Measurements from ENCODE around the gene TEX11.
"Not testable (repeated sequence)": the region's sequence is repeated elsewhere in the genome, so short reads cannot be mapped to it uniquely, and the experiment has no call there.

Gene TEX11

GRCh38 chrX:70908541-70908940 is at the start of gene TEX11:
Gene TEX11, minus strand, starts transcription at chrX:70908711. Its CDS starts 922 bp downstream, at chrX:70907789.
- DNase-seq, result no peak

DNA sequence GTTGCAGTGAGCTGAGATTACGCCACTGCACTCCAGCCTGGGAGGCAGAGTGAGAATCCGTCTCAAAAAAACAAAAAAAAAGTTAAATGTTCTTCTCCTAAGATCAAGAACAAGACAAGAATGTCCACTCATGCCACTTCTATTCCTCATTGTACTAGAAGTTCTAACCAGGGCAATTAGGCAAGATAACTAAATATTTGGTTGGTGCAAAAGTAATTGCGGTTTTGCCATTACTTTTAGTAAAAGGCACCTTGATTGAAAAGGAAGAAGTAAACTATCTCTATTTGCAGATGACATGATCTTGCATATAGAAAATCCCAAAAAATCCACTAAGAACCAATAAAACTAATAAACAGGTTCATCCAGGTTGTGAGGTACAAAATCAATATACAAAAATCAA is 46.4 kb upstream of the TEX11 start:
- DNase-seq, result no peak

- no peak for DNase-seq
These were observed 15.9 kb upstream of the TEX11 start for GRCh38 chrX:70924294-70924911.

- no peak for DNase-seq
These were observed 14.4 kb upstream of the TEX11 start for GRCh38 chrX:70922774-70923473.

DNA sequence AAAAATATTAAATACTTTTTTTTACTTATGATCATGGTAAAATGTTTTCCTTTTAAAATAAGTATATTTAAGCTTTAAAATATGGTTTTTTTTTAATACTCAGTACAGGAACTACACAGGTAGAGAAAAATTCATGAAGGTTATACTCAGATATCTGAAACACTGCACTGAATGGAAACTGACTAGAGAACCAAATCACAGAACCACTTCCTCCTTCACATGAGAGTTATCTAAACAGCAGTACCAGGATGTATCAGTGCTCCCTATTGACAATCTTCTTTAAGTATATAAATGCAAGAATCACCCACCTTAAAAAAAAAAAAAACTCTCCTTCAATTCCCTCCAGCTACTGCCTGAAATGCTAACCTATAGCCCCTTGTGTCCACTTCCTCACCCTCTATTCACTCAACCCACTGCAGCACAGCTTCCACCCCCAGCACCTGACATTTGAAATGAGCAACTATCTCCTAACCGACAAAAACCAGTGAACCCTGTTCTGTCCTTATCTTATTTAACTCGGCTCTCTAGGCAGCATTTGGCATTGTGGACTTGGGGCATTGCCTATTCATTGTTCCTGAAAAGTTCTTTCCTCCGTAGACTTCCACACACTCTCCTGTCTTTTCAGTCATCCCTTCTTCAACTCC is 13.3 kb upstream of the TEX11 start:
- DNase-seq, result no peak

DNA sequence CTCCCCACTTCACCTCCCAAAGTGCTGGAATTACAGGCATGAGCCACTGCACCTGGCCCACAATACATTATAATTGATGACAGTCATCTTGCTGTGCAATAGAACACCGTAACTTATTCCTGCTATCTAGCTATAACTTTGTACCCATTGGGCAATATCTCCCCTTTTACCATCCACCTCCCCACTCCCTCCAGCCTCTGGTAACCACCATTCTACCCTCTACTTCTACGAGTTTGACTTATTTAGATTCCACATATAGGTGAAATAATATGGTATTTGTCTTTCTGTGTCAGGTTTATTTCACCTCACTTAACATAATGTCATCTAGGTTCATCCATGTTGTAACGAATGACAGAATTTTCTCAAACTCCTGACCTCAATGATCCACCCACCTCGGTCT is 8.2 kb upstream of the TEX11 start:
- no peak for DNase-seq

- DNase-seq, result no peak
These were observed 611 bp downstream of the TEX11 start for GRCh38 chrX:70907900-70908299.

DNA sequence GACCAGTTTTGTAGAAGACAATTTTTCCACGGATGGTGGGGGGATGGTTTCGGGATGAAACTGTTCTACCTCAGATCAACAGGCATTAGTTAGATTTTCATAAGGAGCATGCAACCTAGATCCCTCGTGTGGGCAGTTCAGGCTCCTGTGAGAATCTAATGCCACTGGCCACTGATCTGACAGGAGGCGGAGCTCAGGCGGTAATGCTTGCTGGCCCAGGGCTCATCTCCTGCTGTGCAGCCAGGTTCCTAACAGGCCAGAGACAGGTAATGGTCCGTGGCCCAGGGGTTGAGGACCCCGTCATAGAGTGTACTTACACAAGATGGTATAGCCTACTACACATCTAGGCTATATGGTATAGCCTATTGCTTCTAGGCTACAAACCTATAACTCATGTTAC is 7.0 kb downstream of the TEX11 start:
- no peak for DNase-seq

DNA sequence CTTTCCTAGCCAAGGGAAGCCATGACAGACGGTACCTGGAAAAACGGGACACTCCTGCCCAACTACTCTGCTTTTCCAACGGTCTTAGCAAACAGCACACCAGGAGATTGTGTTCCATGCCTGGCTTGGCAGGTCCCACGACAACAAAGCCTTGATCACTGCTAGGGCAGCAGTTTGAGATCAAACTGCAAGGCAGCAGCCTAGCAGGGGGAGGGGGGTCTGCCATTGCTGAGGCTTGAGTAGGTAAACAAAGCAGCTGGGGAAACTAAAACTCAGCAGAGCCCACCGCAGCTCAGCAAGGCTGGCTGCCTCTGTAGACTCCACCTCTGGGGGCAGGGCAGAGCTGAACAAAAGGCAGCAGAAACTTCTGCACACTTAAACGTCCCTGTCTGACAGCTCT is 18.1 kb downstream of the TEX11 start:
- DNase-seq, result not testable (repeated sequence)

DNA sequence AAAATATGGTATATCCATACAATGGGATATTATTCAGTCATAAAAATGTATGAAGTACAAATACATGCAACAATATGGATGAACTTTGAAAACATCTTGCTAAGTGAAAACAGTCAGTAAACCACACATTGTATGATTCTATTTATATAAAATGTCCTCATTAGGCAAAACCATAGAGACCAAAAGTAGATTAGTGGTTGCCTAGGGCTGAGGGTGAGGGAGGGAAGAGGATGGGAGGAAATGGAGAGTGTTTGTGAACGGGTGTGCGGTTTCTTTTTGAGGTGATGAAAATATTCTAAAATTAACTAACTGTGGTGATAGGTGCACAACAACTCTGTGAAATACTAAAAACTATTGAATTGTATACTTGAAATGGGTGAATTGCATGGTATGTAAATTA is 29.6 kb downstream of the TEX11 start:
- DNase-seq, result peak; percentile 0

DNA sequence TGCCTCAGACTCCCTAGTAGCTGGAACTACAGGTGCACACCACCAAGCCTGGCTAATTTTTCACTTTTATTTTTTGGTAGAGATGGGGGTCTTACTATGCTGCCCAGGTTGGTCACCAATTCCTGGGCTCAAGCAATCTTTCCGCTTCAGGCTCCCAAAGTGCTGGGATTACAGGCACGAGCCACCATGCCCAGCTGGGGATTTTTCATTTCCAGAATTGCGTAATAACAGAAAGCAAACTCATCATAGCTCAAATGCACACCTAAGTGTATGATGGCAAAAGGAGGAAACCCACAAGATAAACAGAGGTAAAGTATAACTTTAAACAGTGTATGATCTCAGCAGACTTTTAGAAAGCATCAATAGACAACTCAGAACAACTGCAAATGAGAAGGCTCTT is 56.2 kb downstream of the TEX11 start:
- no peak for DNase-seq

DNA sequence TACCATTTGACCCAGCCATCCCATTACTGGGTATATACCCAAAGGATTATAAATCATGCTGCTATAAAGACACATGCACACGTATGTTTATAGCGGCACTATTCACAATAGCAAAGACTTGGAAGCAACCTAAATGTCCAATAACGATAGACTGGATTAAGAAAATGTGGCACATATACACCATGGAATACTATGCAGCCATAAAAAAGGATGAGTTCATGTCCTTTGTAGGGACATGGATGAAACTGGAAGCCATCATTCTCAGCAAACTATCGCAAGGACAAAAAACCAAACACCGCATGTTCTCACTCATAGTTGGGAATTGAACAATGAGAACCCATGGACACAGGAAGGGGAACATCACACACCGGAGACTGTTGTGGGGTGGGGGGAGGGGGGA is 64.4 kb downstream of the TEX11 start:
- DNase-seq, result not testable (repeated sequence)

- not testable (repeated sequence) for DNase-seq
These were observed 64.9 kb downstream of the TEX11 start for GRCh38 chrX:70843620-70844019.

DNA sequence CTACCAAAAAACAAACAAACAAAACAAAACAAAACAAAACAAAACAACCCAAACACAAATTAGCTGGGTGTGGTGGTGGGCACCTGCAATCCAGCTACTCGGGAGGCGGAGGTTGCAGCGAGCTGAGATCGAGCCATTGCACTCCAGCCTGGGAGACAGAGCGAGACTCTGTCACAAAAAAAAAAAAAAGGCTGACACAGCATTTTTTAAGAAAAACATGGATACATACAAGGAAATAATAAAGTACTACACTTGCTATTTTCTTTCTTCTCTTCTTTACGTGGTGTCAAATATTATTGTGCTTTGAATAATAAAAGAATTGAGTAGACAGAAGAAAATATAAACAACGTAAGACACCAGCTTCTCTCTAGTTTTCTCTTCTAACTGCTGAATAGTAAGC is 73.9 kb downstream of the TEX11 start:
- DNase-seq, result no peak

- DNase-seq, result no peak
These were observed 81.8 kb downstream of the TEX11 start for GRCh38 chrX:70826715-70827114.

- no peak for DNase-seq
These were observed 83.1 kb downstream of the TEX11 start for GRCh38 chrX:70825366-70825765.

GRCh38 chrX:70808942-70809940 is 99.3 kb downstream of the TEX11 start:
- DNase-seq, result no peak

DNA sequence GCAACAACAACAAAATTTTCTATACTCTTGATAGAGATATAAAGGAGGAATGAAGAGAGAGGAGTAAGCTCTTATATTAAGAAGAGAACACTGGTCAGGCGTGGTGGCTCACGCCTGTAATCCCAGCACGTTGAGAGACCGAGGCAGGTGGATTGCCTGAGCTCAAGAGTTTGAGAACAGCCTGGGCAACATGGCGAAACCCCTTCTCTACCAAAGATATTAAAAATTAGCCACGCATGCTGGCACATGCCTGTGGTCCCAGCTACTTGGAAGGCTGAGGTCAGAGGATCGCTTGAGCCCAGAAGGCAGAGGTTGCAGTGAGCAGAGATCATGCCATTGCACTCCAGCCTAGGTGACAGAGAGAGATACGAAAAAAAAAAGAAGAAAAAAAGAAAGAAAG is 102.4 kb downstream of the TEX11 start:
- no peak for DNase-seq

- not testable (repeated sequence) for DNase-seq
These were observed 111.8 kb downstream of the TEX11 start for GRCh38 chrX:70796742-70797141.

DNA sequence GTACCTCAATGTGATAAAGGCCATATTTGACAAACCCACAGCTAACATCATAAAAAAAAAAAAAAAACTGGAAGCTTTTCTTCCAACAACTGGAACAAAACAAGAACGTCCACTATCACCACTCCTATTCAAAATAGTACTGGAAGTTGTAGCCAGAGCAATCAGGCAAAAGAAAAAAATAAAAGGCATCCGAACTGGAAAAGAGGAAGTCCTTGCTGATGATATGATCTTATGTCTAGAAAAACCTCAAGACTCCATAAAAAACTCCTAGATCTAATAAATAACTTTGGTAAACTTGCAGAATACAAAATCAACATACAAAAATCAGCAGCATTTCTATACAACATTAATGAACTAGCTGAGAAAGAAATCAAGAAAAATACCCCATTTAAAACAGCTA is 134.3 kb downstream of the TEX11 start:
- no peak for DNase-seq

DNA sequence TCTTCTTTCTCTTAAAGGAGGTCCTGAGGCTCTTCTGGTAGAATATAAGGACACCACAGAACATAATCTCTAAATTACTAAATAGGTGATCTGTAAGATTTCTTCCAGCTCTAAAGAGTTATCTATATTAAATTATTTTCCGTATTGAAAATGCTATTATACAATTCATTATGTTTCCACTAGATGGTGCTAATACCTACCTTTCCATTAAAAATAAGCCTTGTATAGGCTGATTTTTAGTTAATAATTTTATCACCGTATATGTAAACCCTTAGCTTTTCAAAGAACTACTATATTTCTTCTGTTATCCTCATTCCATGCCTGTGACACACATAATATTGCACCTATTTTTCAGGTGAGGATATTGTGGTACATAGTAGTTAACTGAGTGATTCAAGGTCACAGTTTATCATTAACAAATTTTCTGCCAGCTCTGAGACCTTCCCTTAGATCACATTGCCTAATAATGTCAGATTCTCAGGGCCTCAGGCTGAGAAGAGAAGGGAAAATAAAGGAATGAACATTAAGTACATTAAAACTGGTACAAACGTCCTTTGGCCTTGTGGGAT is 138.8 kb downstream of the TEX11 start:
- peak; percentile 10 for DNase-seq

DNA sequence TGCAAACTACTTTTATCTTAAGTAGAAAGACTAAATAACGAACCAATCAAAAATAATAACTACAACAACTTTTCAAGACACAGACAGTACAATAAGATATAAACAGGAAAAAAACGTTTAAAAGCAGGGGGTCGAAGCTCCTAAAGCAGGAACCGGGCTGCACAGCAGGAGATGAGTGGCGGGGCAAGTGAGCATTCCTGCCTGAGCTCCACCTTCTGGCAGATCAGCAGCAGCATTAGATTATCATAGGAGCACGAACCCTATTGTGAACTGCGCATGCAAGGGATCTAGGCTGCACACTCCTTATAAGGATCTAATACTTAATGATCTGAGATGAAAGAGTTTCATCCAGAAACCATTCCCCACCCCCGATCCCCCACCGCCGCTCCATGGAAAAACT is 146.2 kb downstream of the TEX11 start:
- no peak for DNase-seq

DNA sequence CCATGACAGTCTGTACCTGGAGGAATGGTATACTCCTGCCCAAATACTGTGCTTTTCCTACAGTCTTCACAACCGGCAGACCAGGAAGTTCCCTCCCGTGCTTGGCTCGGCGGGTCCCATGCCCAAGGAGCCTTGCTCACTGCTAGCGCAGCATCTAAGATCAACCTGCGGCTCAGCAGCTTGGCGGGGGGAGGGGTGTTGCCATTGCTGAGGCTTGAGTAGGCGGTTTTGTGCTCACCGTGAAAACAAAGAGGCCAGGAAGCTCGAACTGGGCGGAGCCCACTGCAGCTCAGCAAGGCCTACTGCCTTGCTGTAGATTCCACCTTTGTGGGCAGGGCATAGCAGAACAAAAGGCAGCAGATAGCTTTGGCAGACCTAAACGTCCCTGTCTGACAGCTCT is 152.7 kb downstream of the TEX11 start:
- DNase-seq, result peak; percentile 63
